ENCODE results near the gene FCRL3. TPM values are rescaled to one million over a fixed set of nuclear protein-coding genes. Genes with fewer than 3 reads are reported as not detected.

FCRL3 gene
- total and polyA plus RNA-seq, 10 of the 15 experiments (the other 5 are each of a cell fraction or from before 2014, with no cell fraction given), result 0.04 to 2.3 (median 0.07) TPM; not detected in 5

- BruUV-seq (replicated peaks), result no TSS peak
- no peaks in the 10 kb centered on the region for H3K9me3 ChIP-seq (replicated peaks; ENCODE audit: control insufficient read depth, insufficient read depth, low read length)
- ChIA-PET POLR2A (no interaction called here), CTCF (no interaction called here), SMC1A (ENCODE audit: uncharacterized antibody, unreplicated experiment) (interaction anchor here (2.2 kb wide), 1 partner anchor 103 kb away, joined by 7 read pairs; no protein-coding TSS in a partner anchor), RAD21 (ENCODE audit: unreplicated experiment) (interaction anchor here (0.7 kb wide), 1 partner anchor 103 kb away, joined by 3 read pairs; no protein-coding TSS in a partner anchor)
- no peak overlapping the region for H3K4me3 ChIP-seq
- TF ChIP-seq E2F4 (IDR thresholded peaks at IDR 0.05; ENCODE audit: low read depth, low read length) (no peak), SPI1 (IDR thresholded peaks at IDR 0.05; ENCODE audit: borderline replicate concordance, insufficient read depth, low read depth, low read length) (no peak), RAD51 (IDR thresholded peaks at IDR 0.05) (no peak), POLR2A (IDR thresholded peaks at IDR 0.05; ENCODE audit: low read depth, low read length) (no peak), MYB (IDR thresholded peaks at IDR 0.05; ENCODE audit: borderline replicate concordance, low read depth, low read length) (no peak), FOXM1 (IDR thresholded peaks at IDR 0.05; ENCODE audit: low read depth, low read length) (no peak), KAT2A (conservative IDR thresholded peaks at IDR 0.05; ENCODE audit: control insufficient read depth, low read depth, low read length) (no peak), SUZ12 (IDR thresholded peaks at IDR 0.05; ENCODE audit: unreplicated experiment) (no peak), GATAD2B (conservative IDR thresholded peaks at IDR 0.05; ENCODE audit: low read depth) (no peak), YY1 (IDR thresholded peaks at IDR 0.05; ENCODE audit: low read depth, low read length) (no peak), IKZF2 (IDR thresholded peaks at IDR 0.05) (no peak), CEBPB (IDR thresholded peaks at IDR 0.05; ENCODE audit: borderline replicate concordance in 1 of 2, low read depth in 2 of 2, low read length in 2 of 2) (no peak), ETV6 (conservative IDR thresholded peaks at IDR 0.05 in 1 of 2, IDR thresholded peaks at IDR 0.05 in 1 of 2; ENCODE audit: borderline replicate concordance in 1 of 2, low read depth in 1 of 2) (no peak), CREM (IDR thresholded peaks at IDR 0.05; ENCODE audit: low read depth) (no peak), SREBF2 (IDR thresholded peaks at IDR 0.05; ENCODE audit: low read length) (no peak), MTA3 (IDR thresholded peaks at IDR 0.05; ENCODE audit: borderline replicate concordance, low read length) (no peak), PRDM15 (CRISPR knock-in tag; IDR thresholded peaks at IDR 0.05) (no peak)
- ATAC-seq, result no peak
- no peak for DNase-seq (ENCODE audit: low read depth, low spot score)
- H2AFZ ChIP-seq (ENCODE audit: control insufficient read depth, low read depth, low read length), result no peak overlapping the region
- H3K4me1 ChIP-seq (ENCODE audit: control insufficient read depth, insufficient read depth, low read length), result no peaks in the 10 kb centered on the region
- intact Hi-C loops (cut with micrococcal nuclease; ENCODE audit: unreplicated experiment) (no loop called here), in situ Hi-C loops (cut with MboI) (no loop called here)
- H3K27ac ChIP-seq (ENCODE audit: control insufficient read depth, insufficient read depth), result no peak overlapping the region
- no peaks in the 10 kb centered on the region for H3K79me2 ChIP-seq (ENCODE audit: control insufficient read depth, insufficient read depth, low read length)
- FAIRE-seq, result no peak
- 18% methylated on average over 5 of the region's 5 CpGs for WGBS (ENCODE audit: insufficient coverage, insufficient replicate concordance, low lambda C conversion rate, missing lambda C conversion rate)
- H3K4me2 ChIP-seq (ENCODE audit: control insufficient read depth, insufficient read depth), result no peak overlapping the region
- H3K36me3 ChIP-seq (ENCODE audit: control insufficient read depth in 2 of 2, insufficient read depth in 2 of 2, low read length in 1 of 2), result no peaks in the 10 kb centered on the region
- peaks cover 0 to 8% of the 10 kb centered on the region in 2 experiments; a peak in 1 of 4 replicates for H3K27me3 ChIP-seq (replicated peaks in 1 of 2; ENCODE audit: control insufficient read depth in 2 of 2, insufficient read depth in 2 of 2, low read length in 1 of 2)
- no peak overlapping the region for H3K9ac ChIP-seq (ENCODE audit: control insufficient read depth, insufficient read depth, low read length)
- no peaks in the 10 kb centered on the region for H4K20me1 ChIP-seq (ENCODE audit: control insufficient read depth, insufficient read depth)
Observed at GRCh38 chr1:157682710-157683437, 17.7 kb downstream of the FCRL3 start.
